ENCODE measurements around the gene KLF5.
"Not testable (repeated sequence)": the region's sequence is repeated elsewhere in the genome, so short reads cannot be mapped to it uniquely, and the experiment has no call there.

KLF5 gene

GRCh38 chr13:73058736-73059459 lies at the start of gene KLF5:
TSS of gene KLF5 (plus strand) at chr13:73059005. CDS start at chr13:73059328, 323 bp downstream.
- peak; percentile 91 for DNase-seq

GRCh38 chr13:73011751-73012150 lies 47.1 kb upstream of the KLF5 start:
- no peak for DNase-seq

- DNase-seq: no peak
Measured at GRCh38 chr13:73015805-73016204, 43.0 kb upstream of the KLF5 start.

- peak; percentile 52 for DNase-seq
Measured at GRCh38 chr13:73018336-73018735, 40.5 kb upstream of the KLF5 start.

- DNase-seq: peak; percentile 14
Measured at GRCh38 chr13:73025217-73026012, 33.4 kb upstream of the KLF5 start.

- DNase-seq: no peak
Measured at GRCh38 chr13:73034901-73035300, 23.9 kb upstream of the KLF5 start.

- DNase-seq: no peak
Measured at GRCh38 chr13:73035660-73036059, 23.1 kb upstream of the KLF5 start.

GRCh38 chr13:73036566-73036965 lies 22.2 kb upstream of the KLF5 start:
- DNase-seq: no peak

GRCh38 chr13:73038064-73038463 lies 20.7 kb upstream of the KLF5 start:
- DNase-seq: no peak

GRCh38 chr13:73039201-73040108 lies 19.4 kb upstream of the KLF5 start:
- DNase-seq: no peak

- DNase-seq: no peak
Measured at GRCh38 chr13:73040484-73040883, 18.3 kb upstream of the KLF5 start.

- no peak for DNase-seq
Measured at GRCh38 chr13:73040968-73041596, 17.7 kb upstream of the KLF5 start.

- DNase-seq: no peak
Measured at GRCh38 chr13:73045031-73045430, 13.8 kb upstream of the KLF5 start.

GRCh38 chr13:73048615-73049014 lies 10.2 kb upstream of the KLF5 start:
- not testable (repeated sequence) for DNase-seq

- no peak for DNase-seq
Measured at GRCh38 chr13:73054712-73055111, 4.1 kb upstream of the KLF5 start.

- DNase-seq: peak; percentile 87
Measured at GRCh38 chr13:73055813-73056564, 2.8 kb upstream of the KLF5 start.

GRCh38 chr13:73056565-73056962 lies 2.2 kb upstream of the KLF5 start:
- no peak for DNase-seq

GRCh38 chr13:73057284-73058063 lies 1.3 kb upstream of the KLF5 start:
- DNase-seq: no peak

- DNase-seq: no peak
Measured at GRCh38 chr13:73058064-73058313, 816 bp upstream of the KLF5 start.

- no peak for DNase-seq
Measured at GRCh38 chr13:73058432-73058735, 421 bp upstream of the KLF5 start.

- peak; percentile 35 for DNase-seq
Measured at GRCh38 chr13:73059460-73060250, 850 bp downstream of the KLF5 start.
